Skeletal muscle satellite cell (primary cell): ENCODE results near the gene IL1A.

Experiments
- H3K27me3 ChIP-seq: 2 replicates; pipeline ENCODE4 v1.7.0; 2013; ENCODE audit warnings: low read length; ENCODE audit not compliant: control insufficient read depth, insufficient read depth
- H3K36me3 ChIP-seq: 2 replicates; pipeline ENCODE4 v1.7.0; 2013; ENCODE audit warnings: mild to moderate bottlenecking, control low read depth, low read length; ENCODE audit not compliant: insufficient read depth
- H3K4me1 ChIP-seq: 2 replicates; pipeline ENCODE4 v1.7.0; 2013; ENCODE audit warnings: low read length; ENCODE audit not compliant: control insufficient read depth, insufficient read depth
- H3K4me2 ChIP-seq: 2 replicates; pipeline ENCODE4 v1.7.0; 2013; ENCODE audit warnings: mild to moderate bottlenecking, low read length
- H3K4me3 ChIP-seq: 2 replicates; pipeline ENCODE4 v1.7.0; 2013; ENCODE audit warnings: low read length
- H3K9ac ChIP-seq: 2 replicates; pipeline ENCODE4 v1.7.0; 2013; ENCODE audit warnings: mild to moderate bottlenecking, low read depth, low read length, moderate library complexity
- H3K9me3 ChIP-seq: replicated peaks from 2 replicates; pipeline ENCODE4 v1.7.0; 2013; ENCODE audit warnings: mild to moderate bottlenecking, control low read depth, low read length

The IL1A gene

GRCh38 chr2:112788653-112789052 is 4.4 kb upstream of the IL1A start:
- H3K27me3 ChIP-seq: no peaks in the 10 kb centered on the region
- no peak overlapping the region for H3K9ac ChIP-seq
- no peaks in the 10 kb centered on the region for H3K36me3 ChIP-seq
- H3K9me3 ChIP-seq: no peaks in the 10 kb centered on the region
- H3K4me1 ChIP-seq: peaks cover 4% of the 10 kb centered on the region
- H3K4me2 ChIP-seq: no peak overlapping the region
- no peak overlapping the region for H3K4me3 ChIP-seq

GRCh38 chr2:112787729-112788393 is 3.6 kb upstream of the IL1A start:
- Histone ChIP-seq H3K36me3 (no peaks in the 10 kb centered on the region), H3K27me3 (no peaks in the 10 kb centered on the region), H3K4me3 (no peak overlapping the region), H3K9me3 (no peaks in the 10 kb centered on the region), H3K4me1 (peaks cover 4% of the 10 kb centered on the region), H3K9ac (no peak overlapping the region), H3K4me2 (no peak overlapping the region)

GRCh38 chr2:112787294-112787693 is 3.0 kb upstream of the IL1A start:
- no peak overlapping the region for H3K4me2 ChIP-seq
- H3K4me3 ChIP-seq: no peak overlapping the region
- H3K36me3 ChIP-seq: no peaks in the 10 kb centered on the region
- no peak overlapping the region for H3K9ac ChIP-seq
- peaks cover 4% of the 10 kb centered on the region for H3K4me1 ChIP-seq
- no peaks in the 10 kb centered on the region for H3K9me3 ChIP-seq
- H3K27me3 ChIP-seq: no peaks in the 10 kb centered on the region

GRCh38 chr2:112783187-112783714 is 1.0 kb downstream of the IL1A start:
- no peak overlapping the region for H3K4me3 ChIP-seq
- no peak overlapping the region for H3K4me2 ChIP-seq
- H3K9ac ChIP-seq: no peak overlapping the region
- H3K36me3 ChIP-seq: no peaks in the 10 kb centered on the region
- H3K27me3 ChIP-seq: no peaks in the 10 kb centered on the region
- peaks cover 4% of the 10 kb centered on the region for H3K4me1 ChIP-seq
- H3K9me3 ChIP-seq: no peaks in the 10 kb centered on the region

GRCh38 chr2:112782234-112782799 is 2.0 kb downstream of the IL1A start:
- no peak overlapping the region for H3K9ac ChIP-seq
- H3K4me1 ChIP-seq: peaks cover 4% of the 10 kb centered on the region
- no peak overlapping the region for H3K4me2 ChIP-seq
- no peaks in the 10 kb centered on the region for H3K27me3 ChIP-seq
- no peak overlapping the region for H3K4me3 ChIP-seq
- H3K36me3 ChIP-seq: no peaks in the 10 kb centered on the region
- no peaks in the 10 kb centered on the region for H3K9me3 ChIP-seq

- H3K36me3 ChIP-seq: no peaks in the 10 kb centered on the region
- H3K4me1 ChIP-seq: peaks cover 4% of the 10 kb centered on the region
- no peak overlapping the region for H3K4me2 ChIP-seq
- H3K9me3 ChIP-seq: no peaks in the 10 kb centered on the region
- H3K9ac ChIP-seq: no peak overlapping the region
- no peaks in the 10 kb centered on the region for H3K27me3 ChIP-seq
- no peak overlapping the region for H3K4me3 ChIP-seq
Measured at GRCh38 chr2:112779598-112779997, 4.7 kb downstream of the IL1A start.

GRCh38 chr2:112777036-112777435 is 7.3 kb downstream of the IL1A start:
- Histone ChIP-seq H3K4me2 (no peak overlapping the region), H3K9me3 (no peaks in the 10 kb centered on the region), H3K36me3 (no peaks in the 10 kb centered on the region), H3K4me1 (no peaks in the 10 kb centered on the region), H3K9ac (no peak overlapping the region), H3K4me3 (no peak overlapping the region), H3K27me3 (no peaks in the 10 kb centered on the region)

GRCh38 chr2:112776113-112776512 is 8.2 kb downstream of the IL1A start:
- Histone ChIP-seq H3K27me3 (no peaks in the 10 kb centered on the region), H3K36me3 (no peaks in the 10 kb centered on the region), H3K4me3 (no peak overlapping the region), H3K9me3 (no peaks in the 10 kb centered on the region), H3K9ac (no peak overlapping the region), H3K4me1 (no peaks in the 10 kb centered on the region), H3K4me2 (no peak overlapping the region)

GRCh38 chr2:112774536-112775285 is 9.6 kb downstream of the IL1A start:
- Histone ChIP-seq H3K27me3 (no peaks in the 10 kb centered on the region), H3K4me1 (no peaks in the 10 kb centered on the region), H3K4me3 (no peak overlapping the region), H3K9me3 (no peaks in the 10 kb centered on the region), H3K9ac (no peak overlapping the region), H3K4me2 (no peak overlapping the region), H3K36me3 (no peaks in the 10 kb centered on the region)

GRCh38 chr2:112773556-112773955 is 10.7 kb downstream of the IL1A start:
- no peak overlapping the region for H3K4me2 ChIP-seq

GRCh38 chr2:112772911-112773475 is 11.3 kb downstream of the IL1A start:
- Histone ChIP-seq H3K36me3 (no peaks in the 10 kb centered on the region), H3K4me2 (no peak overlapping the region), H3K4me3 (no peak overlapping the region), H3K9me3 (no peaks in the 10 kb centered on the region), H3K27me3 (no peaks in the 10 kb centered on the region), H3K9ac (no peak overlapping the region), H3K4me1 (no peaks in the 10 kb centered on the region)

More at GRCh38 chr2:112773556-112773955, 10.7 kb downstream of the IL1A start:
- Histone ChIP-seq H3K4me3 (no peak overlapping the region), H3K27me3 (no peaks in the 10 kb centered on the region), H3K36me3 (no peaks in the 10 kb centered on the region), H3K4me1 (no peaks in the 10 kb centered on the region), H3K9me3 (no peaks in the 10 kb centered on the region), H3K9ac (no peak overlapping the region)
